ENCODE data around the gene KRTAP5-2. TPM values are rescaled to one million over a fixed set of nuclear protein-coding genes. Genes with fewer than 3 reads are reported as not detected.
"Not testable (repeated sequence)": the region's sequence is repeated elsewhere in the genome, so short reads cannot be mapped to it uniquely, and the experiment has no call there.

The KRTAP5-2 gene
- total RNA-seq, 1 experiment from 2014 or later: not detected

DNA sequence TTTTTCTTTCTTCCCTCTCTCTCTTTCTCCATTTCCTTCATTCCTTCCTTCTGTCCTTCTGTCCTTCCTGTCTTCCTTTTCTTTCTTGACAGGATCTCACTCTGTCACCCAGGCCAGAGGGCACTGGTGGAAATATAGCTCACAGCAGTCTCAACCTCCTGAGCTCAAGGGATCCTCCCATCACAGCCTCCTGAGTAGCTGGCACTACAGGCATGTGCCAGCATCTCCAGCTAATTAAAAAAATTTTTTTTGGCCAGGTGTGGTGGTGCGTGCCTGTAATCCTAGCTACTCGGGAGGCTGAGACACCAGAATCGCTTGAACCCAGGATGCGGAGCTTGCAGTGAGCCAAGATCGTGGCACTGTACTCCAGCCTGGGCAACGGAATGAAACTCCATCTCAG is 21.3 kb downstream of the KRTAP5-2 start:
- no peak overlapping the region for H2AFZ ChIP-seq
- no peaks in the 10 kb centered on the region for H3K9me2 ChIP-seq (ENCODE audit: insufficient read depth)
- ChIA-PET POLR2A (ENCODE audit: unreplicated experiment) (no interaction called here), CTCF (no interaction called here)
- no peak overlapping the region for H3K4me3 ChIP-seq
- no TSS peak for BruUV-seq (replicated peaks)
- no peak overlapping the region for H3K27ac ChIP-seq
- TF ChIP-seq, protein P1, sequence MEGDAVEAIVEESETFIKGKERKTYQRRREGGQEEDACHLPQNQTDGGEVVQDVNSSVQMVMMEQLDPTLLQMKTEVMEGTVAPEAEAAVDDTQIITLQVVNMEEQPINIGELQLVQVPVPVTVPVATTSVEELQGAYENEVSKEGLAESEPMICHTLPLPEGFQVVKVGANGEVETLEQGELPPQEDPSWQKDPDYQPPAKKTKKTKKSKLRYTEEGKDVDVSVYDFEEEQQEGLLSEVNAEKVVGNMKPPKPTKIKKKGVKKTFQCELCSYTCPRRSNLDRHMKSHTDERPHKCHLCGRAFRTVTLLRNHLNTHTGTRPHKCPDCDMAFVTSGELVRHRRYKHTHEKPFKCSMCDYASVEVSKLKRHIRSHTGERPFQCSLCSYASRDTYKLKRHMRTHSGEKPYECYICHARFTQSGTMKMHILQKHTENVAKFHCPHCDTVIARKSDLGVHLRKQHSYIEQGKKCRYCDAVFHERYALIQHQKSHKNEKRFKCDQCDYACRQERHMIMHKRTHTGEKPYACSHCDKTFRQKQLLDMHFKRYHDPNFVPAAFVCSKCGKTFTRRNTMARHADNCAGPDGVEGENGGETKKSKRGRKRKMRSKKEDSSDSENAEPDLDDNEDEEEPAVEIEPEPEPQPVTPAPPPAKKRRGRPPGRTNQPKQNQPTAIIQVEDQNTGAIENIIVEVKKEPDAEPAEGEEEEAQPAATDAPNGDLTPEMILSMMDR (conservative IDR thresholded peaks at IDR 0.05): no peak
- no peak for TF ChIP-seq EZH2 (IDR thresholded peaks at IDR 0.05; ENCODE audit: low read depth)
- no peak overlapping the region for H3K4me2 ChIP-seq
- H3F3A ChIP-seq (ENCODE audit: insufficient read depth, low read depth): no peaks in the 10 kb centered on the region
- H3K4me1 ChIP-seq (replicated peaks; ENCODE audit: insufficient read depth): no peaks in the 10 kb centered on the region; the same call in 1 of the 2 replicates
- no peaks in the 10 kb centered on the region for H3K9me3 ChIP-seq (ENCODE audit: insufficient read depth, low read depth)
- H3K36me3 ChIP-seq (ENCODE audit: low read depth): no peaks in the 10 kb centered on the region
- intact Hi-C loops (cut with micrococcal nuclease; ENCODE audit: unreplicated experiment): no loop called here
- no peak for DNase-seq
- H4K20me1 ChIP-seq (ENCODE audit: insufficient read depth): no peaks in the 10 kb centered on the region
- peaks cover 14% of the 10 kb centered on the region for H3K27me3 ChIP-seq (ENCODE audit: insufficient read depth, low read depth)
- no peaks in the 10 kb centered on the region for H3K79me2 ChIP-seq (ENCODE audit: low read depth)

DNA sequence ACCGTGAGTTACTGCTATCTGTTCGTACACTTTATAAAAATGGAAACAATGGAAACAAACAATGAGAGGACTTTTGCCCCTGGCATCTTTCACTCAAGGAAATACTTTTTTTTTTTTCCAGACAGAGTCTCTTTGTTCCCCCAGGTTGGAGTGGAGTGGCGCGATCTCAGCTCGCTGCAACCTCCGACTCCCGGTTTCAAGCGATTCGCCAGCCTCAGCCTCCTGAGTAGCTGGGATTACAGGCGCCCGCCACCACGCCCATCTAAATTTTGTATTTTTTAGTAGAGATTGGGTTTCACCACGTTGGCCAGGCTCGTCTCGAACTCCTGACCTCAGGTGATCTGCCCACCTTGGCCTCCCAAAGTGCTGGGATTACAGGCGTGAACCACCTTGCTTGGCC is 22.3 kb downstream of the KRTAP5-2 start:
- not testable (repeated sequence) for BruUV-seq (replicated peaks)

DNA sequence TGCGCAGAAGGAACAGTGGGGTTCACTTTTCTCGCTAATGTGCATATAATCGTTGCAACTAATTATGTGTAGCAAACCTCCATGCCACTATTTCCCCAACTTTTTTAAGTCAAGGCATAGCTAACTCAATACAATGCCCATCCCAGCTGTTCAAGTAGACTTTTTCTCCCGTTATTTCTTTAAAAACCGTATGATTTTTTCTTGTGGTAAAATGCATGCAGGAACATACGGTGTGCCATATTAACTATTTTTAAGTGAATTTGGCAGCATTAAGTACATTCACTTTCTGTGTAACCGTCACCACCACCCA is 23.2 kb downstream of the KRTAP5-2 start:
- Histone ChIP-seq H3K27me3 (ENCODE audit: insufficient read depth, low read depth) (peaks cover 14% of the 10 kb centered on the region), H4K20me1 (ENCODE audit: insufficient read depth) (no peaks in the 10 kb centered on the region), H3K4me3 (no peak overlapping the region), H3K9me3 (ENCODE audit: insufficient read depth, low read depth) (no peaks in the 10 kb centered on the region), H3K27ac (no peak overlapping the region), H3F3A (ENCODE audit: insufficient read depth, low read depth) (peaks cover 6% of the 10 kb centered on the region; the same call in 1 of the 2 replicates), H3K36me3 (ENCODE audit: low read depth) (no peaks in the 10 kb centered on the region), H3K79me2 (ENCODE audit: low read depth) (no peaks in the 10 kb centered on the region), H2AFZ (no peak overlapping the region), H3K9me2 (ENCODE audit: insufficient read depth) (no peaks in the 10 kb centered on the region), H3K4me1 (replicated peaks; ENCODE audit: insufficient read depth) (no peaks in the 10 kb centered on the region; the same call in 1 of the 2 replicates), H3K4me2 (no peak overlapping the region)
- BruUV-seq (replicated peaks): no TSS peak
- TF ChIP-seq, protein P1 (conservative IDR thresholded peaks at IDR 0.05): no peak
- no peak for TF ChIP-seq EZH2 (IDR thresholded peaks at IDR 0.05; ENCODE audit: low read depth)
- CTCF ChIA-PET: interaction anchor here (0.6 to 2.5 kb wide), 6 partner anchors 14 to 258 kb away, joined by 3 to 31 read pairs (median 4); no protein-coding TSS in a partner anchor
- intact Hi-C loops (cut with micrococcal nuclease; ENCODE audit: unreplicated experiment): loop anchor here (2.0 kb wide), 2 partner anchors 20 to 28 kb away; no protein-coding TSS in a partner anchor
- no peak for DNase-seq
- POLR2A ChIA-PET (ENCODE audit: unreplicated experiment): no interaction called here

More for the DNA sequence above, 22.3 kb downstream of the KRTAP5-2 start:
- intact Hi-C loops (cut with micrococcal nuclease; ENCODE audit: unreplicated experiment): loop anchor here (2.0 kb wide), 2 partner anchors 21 to 29 kb away; no protein-coding TSS in a partner anchor
- H3K9me2 ChIP-seq (ENCODE audit: insufficient read depth); POLR2A ChIA-PET (ENCODE audit: unreplicated experiment); H3K36me3 ChIP-seq (ENCODE audit: low read depth); H3K27ac ChIP-seq; H3F3A ChIP-seq (ENCODE audit: insufficient read depth, low read depth); H3K4me3 ChIP-seq; H3K9me3 ChIP-seq (ENCODE audit: insufficient read depth, low read depth); DNase-seq; H4K20me1 ChIP-seq (ENCODE audit: insufficient read depth); H3K4me1 ChIP-seq (replicated peaks; ENCODE audit: insufficient read depth); H3K79me2 ChIP-seq (ENCODE audit: low read depth); H2AFZ ChIP-seq; H3K4me2 ChIP-seq: not testable (repeated sequence)
- CTCF ChIA-PET: interaction anchor here (0.7 kb wide), 2 partner anchors 31 to 351 kb away, joined by 5 read pairs; no protein-coding TSS in a partner anchor
- H3K27me3 ChIP-seq (ENCODE audit: insufficient read depth, low read depth): peaks cover 14% of the 10 kb centered on the region

Measured in PC-9 (cell line).